Measurements from ENCODE around the gene AFAP1L2. TPM values are rescaled to one million over a fixed set of nuclear protein-coding genes. Genes with fewer than 3 reads are reported as not detected.
"Not testable (repeated sequence)": the region's sequence is repeated elsewhere in the genome, so short reads cannot be mapped to it uniquely, and the experiment has no call there.

The AFAP1L2 gene
- total RNA-seq, 5 donors from 2014 or later (not counting 1 experiment from before 2014, with no cell fraction given), result 1.0 to 3.8 (median 2.1) TPM

DNA sequence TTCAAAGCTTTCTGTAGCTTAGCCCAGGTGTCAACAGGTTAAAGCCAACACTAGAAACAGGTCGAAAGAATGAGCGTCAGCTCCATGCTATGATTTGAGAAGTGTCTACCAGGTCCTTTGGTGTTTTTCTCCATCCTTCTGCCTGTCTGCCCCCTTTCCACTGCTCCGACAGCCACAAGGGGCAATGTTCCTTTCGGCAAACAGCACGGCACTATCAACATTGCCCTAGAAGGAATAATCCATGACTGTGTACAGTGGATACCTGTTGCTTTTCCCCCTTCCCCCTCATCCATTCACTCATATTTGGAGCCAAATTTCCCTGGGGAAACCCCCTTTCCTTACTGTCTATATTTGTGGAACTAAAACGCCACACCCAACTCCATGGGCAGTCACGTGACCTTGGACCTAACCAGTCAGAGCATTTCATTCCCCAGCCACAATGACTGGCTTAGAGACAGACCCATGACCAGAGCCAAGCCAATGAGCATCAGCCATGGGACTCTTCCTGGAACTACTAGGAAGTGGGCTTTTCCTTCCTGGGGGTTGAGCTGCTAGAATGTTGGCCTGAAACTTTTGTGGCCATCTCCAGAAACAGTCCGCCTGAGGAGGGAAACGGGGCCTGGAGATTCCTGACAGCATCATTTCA is 51.5 kb downstream of the AFAP1L2 start:
- Histone ChIP-seq H3K27me3 (replicated peaks in 1 of 2; ENCODE audit: control insufficient read depth in 2 of 2, extremely low read depth in 1 of 2, insufficient read depth in 2 of 2, low read length in 1 of 2) (peaks cover 0 to 14% of the 10 kb centered on the region in 2 experiments), H3K27ac (ENCODE audit: low read length) (no peak overlapping the region), H3K9me3 (no peaks in the 10 kb centered on the region), H3K4me1 (ENCODE audit: control insufficient read depth in 1 of 2, extremely low read depth in 1 of 2, insufficient read depth in 2 of 2, low read length in 2 of 2) (no peaks in the 10 kb centered on the region), H3K4me3 (ENCODE audit: control insufficient read depth in 1 of 2, extremely low read depth in 1 of 2, low read length in 1 of 2) (no peak overlapping the region), H3K36me3 (ENCODE audit: control insufficient read depth in 2 of 2, extremely low read depth in 1 of 2, insufficient read depth in 1 of 2, low read length in 1 of 2) (no peaks in the 10 kb centered on the region)
- Mint-ChIP-seq H3K27ac (no peak overlapping the region), H3K27me3 (peaks cover 6 to 16% of the 10 kb centered on the region in 2 donors), H3K4me3 (no peak overlapping the region), H3K4me1 (no peaks in the 10 kb centered on the region), H3K36me3 (no peaks in the 10 kb centered on the region), H3K9me3 (no peaks in the 10 kb centered on the region)
- POLR2A ChIA-PET, result no interaction called here
- CTCF ChIA-PET, result no interaction called here
- ATAC-seq (replicated peaks in 1 of 4) (no peak), DNase-seq (no peak)
- WGBS (ENCODE audit: insufficient coverage), result 89% methylated on average over 4 of the region's 9 CpGs

GRCh38 chr10:114350751-114351150 is 53.6 kb downstream of the AFAP1L2 start:
- no peaks in the 10 kb centered on the region for H3K36me3 Mint-ChIP-seq
- H3K4me3 Mint-ChIP-seq, result no peak overlapping the region
- Histone ChIP-seq H3K27me3 (replicated peaks in 1 of 2; ENCODE audit: control insufficient read depth in 2 of 2, extremely low read depth in 1 of 2, insufficient read depth in 2 of 2, low read length in 1 of 2) (peaks cover 0 to 14% of the 10 kb centered on the region in 2 experiments), H3K4me3 (ENCODE audit: control insufficient read depth in 1 of 2, extremely low read depth in 1 of 2, low read length in 1 of 2) (no peak overlapping the region), H3K36me3 (ENCODE audit: control insufficient read depth in 2 of 2, extremely low read depth in 1 of 2, insufficient read depth in 1 of 2, low read length in 1 of 2) (no peaks in the 10 kb centered on the region), H3K27ac (ENCODE audit: low read length) (no peak overlapping the region), H3K4me1 (ENCODE audit: control insufficient read depth in 1 of 2, extremely low read depth in 1 of 2, insufficient read depth in 2 of 2, low read length in 2 of 2) (no peaks in the 10 kb centered on the region), H3K9me3 (no peaks in the 10 kb centered on the region)
- 86% methylated on average over 6 of the region's 11 CpGs for WGBS (ENCODE audit: insufficient coverage)
- peaks cover 6 to 11% of the 10 kb centered on the region in 2 donors for H3K27me3 Mint-ChIP-seq
- H3K27ac Mint-ChIP-seq, result no peak overlapping the region
- DNase-seq, result no peak
- no peaks in the 10 kb centered on the region for H3K4me1 Mint-ChIP-seq
- no peaks in the 10 kb centered on the region for H3K9me3 Mint-ChIP-seq
- ChIA-PET CTCF (no interaction called here), POLR2A (no interaction called here)
- ATAC-seq (replicated peaks in 1 of 4), result no peak

DNA sequence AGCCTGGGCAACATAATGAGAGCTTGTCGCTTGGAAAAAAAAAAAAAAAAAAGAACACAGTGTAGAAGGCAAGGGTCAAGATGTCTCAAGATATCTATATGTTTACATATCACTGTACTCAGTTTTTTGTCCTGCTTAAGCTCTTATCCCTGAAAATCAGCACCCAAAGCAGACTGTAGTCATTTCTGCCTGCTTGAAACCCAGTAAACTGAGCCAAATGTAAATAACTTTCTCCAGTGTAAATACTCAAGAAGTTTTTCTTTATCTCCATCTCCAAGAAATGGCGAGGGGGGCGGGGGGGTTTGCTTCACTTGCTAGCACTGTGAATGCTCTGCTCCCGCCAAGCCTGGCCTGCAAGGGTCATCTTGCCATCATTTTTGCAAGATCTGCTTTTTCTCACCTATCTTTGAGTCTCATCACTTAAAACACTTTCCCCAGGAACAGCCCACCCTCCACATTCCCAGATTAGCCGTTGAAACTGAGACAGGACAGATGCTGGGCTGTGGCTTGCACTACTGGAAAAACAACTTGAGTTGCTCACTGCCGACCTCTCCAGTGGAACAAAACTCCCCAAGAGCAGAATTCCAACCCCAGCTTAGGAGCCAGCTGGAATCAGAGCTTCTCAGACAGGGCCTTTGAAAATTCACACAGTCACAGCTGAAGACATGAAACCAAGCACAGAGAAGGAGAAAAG is 54.6 kb downstream of the AFAP1L2 start:
- 91% methylated on average over 3 of the region's 6 CpGs for WGBS (ENCODE audit: insufficient coverage)
- Histone ChIP-seq H3K4me1 (ENCODE audit: control insufficient read depth in 1 of 2, extremely low read depth in 1 of 2, insufficient read depth in 2 of 2, low read length in 2 of 2) (no peaks in the 10 kb centered on the region), H3K4me3 (ENCODE audit: control insufficient read depth in 1 of 2, extremely low read depth in 1 of 2, low read length in 1 of 2) (no peak overlapping the region), H3K27me3 (replicated peaks in 1 of 2; ENCODE audit: control insufficient read depth in 2 of 2, extremely low read depth in 1 of 2, insufficient read depth in 2 of 2, low read length in 1 of 2) (peaks cover 0 to 14% of the 10 kb centered on the region in 2 experiments), H3K36me3 (ENCODE audit: control insufficient read depth in 2 of 2, extremely low read depth in 1 of 2, insufficient read depth in 1 of 2, low read length in 1 of 2) (no peaks in the 10 kb centered on the region), H3K27ac (ENCODE audit: low read length) (no peak overlapping the region), H3K9me3 (no peaks in the 10 kb centered on the region)
- CTCF ChIA-PET, result no interaction called here
- no peak for ATAC-seq (replicated peaks in 1 of 4)
- POLR2A ChIA-PET, result no interaction called here
- DNase-seq, result no peak
- Mint-ChIP-seq H3K9me3 (no peaks in the 10 kb centered on the region), H3K27me3 (peaks cover 6 to 11% of the 10 kb centered on the region in 2 donors), H3K4me3 (no peak overlapping the region), H3K36me3 (no peaks in the 10 kb centered on the region), H3K27ac (no peak overlapping the region), H3K4me1 (no peaks in the 10 kb centered on the region)

- H3K9me3 Mint-ChIP-seq; H3K36me3 Mint-ChIP-seq; DNase-seq; H3K4me1 ChIP-seq (ENCODE audit: control insufficient read depth in 1 of 2, extremely low read depth in 1 of 2, insufficient read depth in 2 of 2, low read length in 2 of 2); H3K27ac Mint-ChIP-seq; H3K4me3 Mint-ChIP-seq; H3K4me3 ChIP-seq (ENCODE audit: control insufficient read depth in 1 of 2, extremely low read depth in 1 of 2, low read length in 1 of 2); H3K9me3 ChIP-seq; POLR2A ChIA-PET; H3K4me1 Mint-ChIP-seq; H3K36me3 ChIP-seq (ENCODE audit: control insufficient read depth in 2 of 2, extremely low read depth in 1 of 2, insufficient read depth in 1 of 2, low read length in 1 of 2); ATAC-seq (replicated peaks in 1 of 4); H3K27ac ChIP-seq (ENCODE audit: low read length); CTCF ChIA-PET: not testable (repeated sequence)
- peaks cover 6 to 11% of the 10 kb centered on the region in 2 donors for H3K27me3 Mint-ChIP-seq
- peaks cover 0 to 14% of the 10 kb centered on the region in 2 experiments for H3K27me3 ChIP-seq (replicated peaks in 1 of 2; ENCODE audit: control insufficient read depth in 2 of 2, extremely low read depth in 1 of 2, insufficient read depth in 2 of 2, low read length in 1 of 2)
- WGBS (ENCODE audit: insufficient coverage), result 100% methylated on average over 1 of the region's 7 CpGs
Observed at GRCh38 chr10:114349071-114349470, 55.2 kb downstream of the AFAP1L2 start.

GRCh38 chr10:114347791-114348190 is 56.5 kb downstream of the AFAP1L2 start:
- 90% methylated on average over 2 of the region's 2 CpGs for WGBS (ENCODE audit: insufficient coverage)
- CTCF ChIA-PET, result interaction anchor here in 1 of 2 donors (0.6 kb wide), 1 partner anchor 100 kb away, joined by 4 read pairs; no protein-coding TSS in a partner anchor

DNA sequence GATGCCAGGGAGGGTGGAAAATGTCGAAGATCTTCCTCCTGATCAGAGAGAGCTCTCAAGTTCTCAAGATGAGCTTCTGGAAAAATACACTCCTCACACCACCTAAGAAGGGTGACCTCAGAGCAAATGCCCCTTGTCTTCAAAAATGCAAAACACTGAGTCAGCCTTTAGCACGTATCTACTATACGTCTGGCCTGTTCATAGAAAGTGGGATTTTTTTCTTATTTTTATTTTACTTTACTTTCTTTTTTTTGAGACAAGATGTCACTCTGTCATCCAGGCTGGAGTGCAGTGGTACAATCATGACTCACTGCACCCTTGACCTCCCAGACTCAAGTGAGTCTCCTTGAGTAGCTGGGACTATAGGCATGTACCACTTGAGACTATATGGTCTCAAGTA is 57.1 kb downstream of the AFAP1L2 start:
- WGBS (ENCODE audit: insufficient coverage), result no CpG with 5 or more reads among the region's 3 CpGs
- Mint-ChIP-seq H3K4me1 (no peaks in the 10 kb centered on the region), H3K27ac (no peak overlapping the region), H3K4me3 (no peak overlapping the region), H3K27me3 (peaks cover 0 to 4% of the 10 kb centered on the region in 2 donors), H3K36me3 (no peaks in the 10 kb centered on the region), H3K9me3 (no peaks in the 10 kb centered on the region)
- CTCF ChIA-PET, result interaction anchor here in 1 of 2 donors (0.6 kb wide), 1 partner anchor 99 kb away, joined by 4 read pairs; no protein-coding TSS in a partner anchor
- H3K4me1 ChIP-seq (ENCODE audit: control insufficient read depth in 1 of 2, extremely low read depth in 1 of 2, insufficient read depth in 2 of 2, low read length in 2 of 2), result no peaks in the 10 kb centered on the region
- no peaks in the 10 kb centered on the region for H3K36me3 ChIP-seq (ENCODE audit: control insufficient read depth in 2 of 2, extremely low read depth in 1 of 2, insufficient read depth in 1 of 2, low read length in 1 of 2)
- no peak overlapping the region for H3K27ac ChIP-seq (ENCODE audit: low read length)
- POLR2A ChIA-PET, result no interaction called here
- DNase-seq (no peak), ATAC-seq (replicated peaks in 1 of 4) (no peak)
- H3K9me3 ChIP-seq, result no peaks in the 10 kb centered on the region
- H3K4me3 ChIP-seq (ENCODE audit: control insufficient read depth in 1 of 2, extremely low read depth in 1 of 2, low read length in 1 of 2), result no peak overlapping the region
- peaks cover 0 to 16% of the 10 kb centered on the region in 2 experiments for H3K27me3 ChIP-seq (replicated peaks in 1 of 2; ENCODE audit: control insufficient read depth in 2 of 2, extremely low read depth in 1 of 2, insufficient read depth in 2 of 2, low read length in 1 of 2)

More at GRCh38 chr10:114347791-114348190, 56.5 kb downstream of the AFAP1L2 start:
- Histone ChIP-seq H3K4me1 (ENCODE audit: control insufficient read depth in 1 of 2, extremely low read depth in 1 of 2, insufficient read depth in 2 of 2, low read length in 2 of 2) (no peaks in the 10 kb centered on the region), H3K9me3 (no peaks in the 10 kb centered on the region), H3K36me3 (ENCODE audit: control insufficient read depth in 2 of 2, extremely low read depth in 1 of 2, insufficient read depth in 1 of 2, low read length in 1 of 2) (no peaks in the 10 kb centered on the region), H3K4me3 (ENCODE audit: control insufficient read depth in 1 of 2, extremely low read depth in 1 of 2, low read length in 1 of 2) (no peak overlapping the region), H3K27me3 (replicated peaks in 1 of 2; ENCODE audit: control insufficient read depth in 2 of 2, extremely low read depth in 1 of 2, insufficient read depth in 2 of 2, low read length in 1 of 2) (peaks cover 0 to 16% of the 10 kb centered on the region in 2 experiments), H3K27ac (ENCODE audit: low read length) (no peak overlapping the region)
- no peak overlapping the region for H3K4me3 Mint-ChIP-seq
- H3K4me1 Mint-ChIP-seq, result no peaks in the 10 kb centered on the region
- ATAC-seq (replicated peaks in 1 of 4), result no peak
- no peaks in the 10 kb centered on the region for H3K36me3 Mint-ChIP-seq
- peaks cover 0 to 4% of the 10 kb centered on the region in 2 donors for H3K27me3 Mint-ChIP-seq
- POLR2A ChIA-PET, result no interaction called here
- no peaks in the 10 kb centered on the region for H3K9me3 Mint-ChIP-seq
- no peak overlapping the region for H3K27ac Mint-ChIP-seq
- DNase-seq, result no peak

Measured in T-cell (primary cell).